ENCODE measurements around the gene MEI1.
A peak's percentile ranks its signal among the peaks of the same experiment; 100 is the strongest.

Gene MEI1

GRCh38 chr22:41840216-41840615 is 140.9 kb downstream of the MEI1 start:
- no peak overlapping the region for H2BK120ac ChIP-seq (ENCODE audit: insufficient read depth, low read length, poor library complexity)
- no peaks in the 10 kb centered on the region for H3K9me3 ChIP-seq (ENCODE audit: insufficient read depth, low read depth, low read length)
- H3K4ac ChIP-seq (ENCODE audit: low read depth, low read length): peak overlapping the region; percentile 65
- peaks cover 5% of the 10 kb centered on the region for H3K79me1 ChIP-seq (ENCODE audit: low read length)
- no peak overlapping the region for H2AFZ ChIP-seq (ENCODE audit: insufficient read depth, low read length, poor library complexity)
- peaks cover 5 to 15% of the 10 kb centered on the region in 2 experiments for H3K4me1 ChIP-seq (ENCODE audit: control insufficient read depth in 1 of 2, insufficient read depth in 2 of 2, low read length in 2 of 2)
- peaks cover 15% of the 10 kb centered on the region for H3K79me2 ChIP-seq (ENCODE audit: control insufficient read depth, insufficient read depth, low read length, poor library complexity)
- H3K4me3 ChIP-seq (ENCODE audit: low read depth, low read length): no peak overlapping the region
- no peak overlapping the region for H4K12ac ChIP-seq (ENCODE audit: low read depth, low read length)
- no peak overlapping the region for H3K9ac ChIP-seq (ENCODE audit: low read length)
- DNase-seq: no peak
- no peak overlapping the region for H2AK5ac ChIP-seq (ENCODE audit: low read length)
- no peaks in the 10 kb centered on the region for H3K27me3 ChIP-seq (ENCODE audit: insufficient read depth, low read length)
- H4K91ac ChIP-seq (ENCODE audit: low read depth, low read length): no peak overlapping the region
- peaks cover 11 to 22% of the 10 kb centered on the region in 2 experiments for H3K36me3 ChIP-seq (ENCODE audit: control insufficient read depth in 1 of 2, insufficient read depth in 2 of 2, low read length in 2 of 2)
- no peak overlapping the region for H3K18ac ChIP-seq (ENCODE audit: low read length)
- no CpG with 5 or more reads among the region's 5 CpGs for WGBS (ENCODE audit: extremely low coverage, insufficient coverage, insufficient read length)
- H2BK5ac ChIP-seq (ENCODE audit: low read depth, low read length, poor library complexity): no peak overlapping the region
- H3K27ac ChIP-seq (ENCODE audit: low read depth, low read length): no peak overlapping the region
- H3K4me2 ChIP-seq (ENCODE audit: low read length): no peak overlapping the region
- H4K8ac ChIP-seq (ENCODE audit: low read depth, low read length): no peak overlapping the region
- no peak overlapping the region for H3K14ac ChIP-seq (ENCODE audit: low read length)
- no peak overlapping the region for H3K23ac ChIP-seq (ENCODE audit: low read length)
- H2BK12ac ChIP-seq (ENCODE audit: low read length): no peak overlapping the region

- H2BK12ac ChIP-seq (ENCODE audit: low read length): no peak overlapping the region
- H4K91ac ChIP-seq (ENCODE audit: low read depth, low read length): no peak overlapping the region
- H3K4ac ChIP-seq (ENCODE audit: low read depth, low read length): peak overlapping the region; percentile 50
- peaks cover 19% of the 10 kb centered on the region for H3K79me2 ChIP-seq (ENCODE audit: control insufficient read depth, insufficient read depth, low read length, poor library complexity)
- no peak overlapping the region for H3K27ac ChIP-seq (ENCODE audit: low read depth, low read length)
- no peak overlapping the region for H3K4me2 ChIP-seq (ENCODE audit: low read length)
- no peaks in the 10 kb centered on the region for H3K9me3 ChIP-seq (ENCODE audit: insufficient read depth, low read depth, low read length)
- no peak overlapping the region for H4K8ac ChIP-seq (ENCODE audit: low read depth, low read length)
- no peak overlapping the region for H2BK120ac ChIP-seq (ENCODE audit: insufficient read depth, low read length, poor library complexity)
- no peak overlapping the region for H2AFZ ChIP-seq (ENCODE audit: insufficient read depth, low read length, poor library complexity)
- H3K4me1 ChIP-seq (ENCODE audit: control insufficient read depth in 1 of 2, insufficient read depth in 2 of 2, low read length in 2 of 2): peaks cover 10 to 20% of the 10 kb centered on the region in 2 experiments
- H3K27me3 ChIP-seq (ENCODE audit: insufficient read depth, low read length): no peaks in the 10 kb centered on the region
- no peak overlapping the region for H3K18ac ChIP-seq (ENCODE audit: low read length)
- no peak overlapping the region for H3K23ac ChIP-seq (ENCODE audit: low read length)
- WGBS (ENCODE audit: extremely low coverage, insufficient coverage, insufficient read length): no CpG with 5 or more reads among the region's 3 CpGs
- peaks cover 6% of the 10 kb centered on the region for H3K79me1 ChIP-seq (ENCODE audit: low read length)
- no peak overlapping the region for H2AK5ac ChIP-seq (ENCODE audit: low read length)
- peaks cover 8 to 16% of the 10 kb centered on the region in 2 experiments for H3K36me3 ChIP-seq (ENCODE audit: control insufficient read depth in 1 of 2, insufficient read depth in 2 of 2, low read length in 2 of 2)
- no peak overlapping the region for H4K12ac ChIP-seq (ENCODE audit: low read depth, low read length)
- no peak overlapping the region for H3K9ac ChIP-seq (ENCODE audit: low read length)
- peak in 1 of 2 donors; percentile 19 for DNase-seq
- no peak overlapping the region for H3K14ac ChIP-seq (ENCODE audit: low read length)
- H3K4me3 ChIP-seq (ENCODE audit: low read depth, low read length): no peak overlapping the region
- no peak overlapping the region for H2BK5ac ChIP-seq (ENCODE audit: low read depth, low read length, poor library complexity)
Observed at GRCh38 chr22:41841085-41841712, 141.9 kb downstream of the MEI1 start.

- no peak overlapping the region for H2BK12ac ChIP-seq (ENCODE audit: low read length)
Observed at GRCh38 chr22:41842996-41843970, 144.0 kb downstream of the MEI1 start.

GRCh38 chr22:41844036-41844435 is 144.7 kb downstream of the MEI1 start:
- H3K36me3 ChIP-seq (ENCODE audit: control insufficient read depth in 1 of 2, insufficient read depth in 2 of 2, low read length in 2 of 2): peaks cover 3 to 5% of the 10 kb centered on the region in 2 experiments
- no peak overlapping the region for H4K91ac ChIP-seq (ENCODE audit: low read depth, low read length)

More at GRCh38 chr22:41842996-41843970, 144.0 kb downstream of the MEI1 start:
- Histone ChIP-seq H3K23ac (ENCODE audit: low read length) (no peak overlapping the region), H3K18ac (ENCODE audit: low read length) (no peak overlapping the region), H2BK5ac (ENCODE audit: low read depth, low read length, poor library complexity) (no peak overlapping the region), H2AK5ac (ENCODE audit: low read length) (no peak overlapping the region), H3K27me3 (ENCODE audit: insufficient read depth, low read length) (no peaks in the 10 kb centered on the region), H4K91ac (ENCODE audit: low read depth, low read length) (no peak overlapping the region), H3K4me2 (ENCODE audit: low read length) (no peak overlapping the region), H2BK120ac (ENCODE audit: insufficient read depth, low read length, poor library complexity) (no peak overlapping the region), H3K14ac (ENCODE audit: low read length) (no peak overlapping the region), H4K8ac (ENCODE audit: low read depth, low read length) (no peak overlapping the region), H3K36me3 (ENCODE audit: control insufficient read depth in 1 of 2, insufficient read depth in 2 of 2, low read length in 2 of 2) (peaks cover 5 to 7% of the 10 kb centered on the region in 2 experiments), H3K79me2 (ENCODE audit: control insufficient read depth, insufficient read depth, low read length, poor library complexity) (peaks cover 24% of the 10 kb centered on the region), H2AFZ (ENCODE audit: insufficient read depth, low read length, poor library complexity) (no peak overlapping the region), H3K9ac (ENCODE audit: low read length) (no peak overlapping the region), H3K4me3 (ENCODE audit: low read depth, low read length) (no peak overlapping the region), H3K79me1 (ENCODE audit: low read length) (peaks cover 6% of the 10 kb centered on the region), H3K4me1 (ENCODE audit: control insufficient read depth in 1 of 2, insufficient read depth in 2 of 2, low read length in 2 of 2) (peaks cover 13 to 26% of the 10 kb centered on the region in 2 experiments), H3K9me3 (ENCODE audit: insufficient read depth, low read depth, low read length) (no peaks in the 10 kb centered on the region), H3K4ac (ENCODE audit: low read depth, low read length) (peak overlapping the region; percentile 44), H4K12ac (ENCODE audit: low read depth, low read length) (no peak overlapping the region), H3K27ac (ENCODE audit: low read depth, low read length) (peak overlapping the region; percentile 3)
- WGBS (ENCODE audit: extremely low coverage, insufficient coverage, insufficient read length): no CpG with 5 or more reads among the region's 8 CpGs
- peak; percentile 41 to 81 for DNase-seq

More at GRCh38 chr22:41844036-41844435, 144.7 kb downstream of the MEI1 start:
- Histone ChIP-seq H3K27me3 (ENCODE audit: insufficient read depth, low read length) (no peaks in the 10 kb centered on the region), H2BK5ac (ENCODE audit: low read depth, low read length, poor library complexity) (no peak overlapping the region), H3K23ac (ENCODE audit: low read length) (no peak overlapping the region), H2AK5ac (ENCODE audit: low read length) (no peak overlapping the region), H3K79me2 (ENCODE audit: control insufficient read depth, insufficient read depth, low read length, poor library complexity) (peaks cover 23% of the 10 kb centered on the region), H3K4me1 (ENCODE audit: control insufficient read depth in 1 of 2, insufficient read depth in 2 of 2, low read length in 2 of 2) (peaks cover 13 to 25% of the 10 kb centered on the region in 2 experiments), H3K9ac (ENCODE audit: low read length) (no peak overlapping the region), H3K4me2 (ENCODE audit: low read length) (peak overlapping the region; percentile 1), H2AFZ (ENCODE audit: insufficient read depth, low read length, poor library complexity) (no peak overlapping the region), H2BK12ac (ENCODE audit: low read length) (no peak overlapping the region), H4K8ac (ENCODE audit: low read depth, low read length) (no peak overlapping the region), H3K79me1 (ENCODE audit: low read length) (peaks cover 4% of the 10 kb centered on the region), H3K9me3 (ENCODE audit: insufficient read depth, low read depth, low read length) (no peaks in the 10 kb centered on the region), H3K14ac (ENCODE audit: low read length) (no peak overlapping the region), H4K12ac (ENCODE audit: low read depth, low read length) (no peak overlapping the region), H3K4ac (ENCODE audit: low read depth, low read length) (no peak overlapping the region), H3K18ac (ENCODE audit: low read length) (no peak overlapping the region), H3K4me3 (ENCODE audit: low read depth, low read length) (no peak overlapping the region), H3K27ac (ENCODE audit: low read depth, low read length) (peak overlapping the region; percentile 58), H2BK120ac (ENCODE audit: insufficient read depth, low read length, poor library complexity) (no peak overlapping the region)
- DNase-seq: no peak
- WGBS (ENCODE audit: extremely low coverage, insufficient coverage, insufficient read length): no CpG with 5 or more reads among the region's 1 CpG
